CD4-positive, CD25-positive, alpha-beta regulatory T cell (primary cell): Measurements from ENCODE around the gene TMEM44. TPM values are rescaled to one million over a fixed set of nuclear protein-coding genes. Genes with fewer than 3 reads are reported as not detected.

Experiments
- ATAC-seq, 2 donors: fragments of 150-1000 bp; cut with Tn5 transposase; one replicate each; pipeline ENCODE4 v1.10.0; 2021; ENCODE audit warnings: low read depth in 2 of 2, moderate number of reproducible peaks in 2 of 2, moderate library complexity in 1 of 2
- DNase-seq, 3 donors: peaks; one replicate each; pipeline versions ENCODE4 v3.0.0 to v3.0.0-alpha.2; 2012 to 2022; ENCODE audit warnings: mixed read lengths in 1 of 3
- H3K27ac ChIP-seq: one replicate; pipeline ENCODE4 v1.7.0; 2013; ENCODE audit warnings: mild to moderate bottlenecking, low read length; ENCODE audit not compliant: insufficient read depth, poor library complexity, severe bottlenecking
- H3K27me3 ChIP-seq: one replicate; pipeline ENCODE4 v1.7.0; 2013; ENCODE audit warnings: low read length; ENCODE audit not compliant: control insufficient read depth, insufficient read depth
- H3K36me3 ChIP-seq: one replicate; pipeline ENCODE4 v1.7.0; 2013; ENCODE audit warnings: mild to moderate bottlenecking, low read length, moderate library complexity; ENCODE audit not compliant: control insufficient read depth, insufficient read depth
- H3K4me1 ChIP-seq: 2 replicates; pipeline ENCODE4 v1.7.0; 2013; ENCODE audit warnings: mild to moderate bottlenecking, low read length; ENCODE audit not compliant: insufficient read depth, control insufficient read depth, poor library complexity, severe bottlenecking
- H3K4me3 ChIP-seq: one replicate; pipeline ENCODE4 v1.7.0; 2013; ENCODE audit warnings: low read depth, mild to moderate bottlenecking, low read length, moderate library complexity
- H3K9me3 ChIP-seq, 2 experiments: 1 replicate in 1 of 2; 2 replicates in 1 of 2; pipeline ENCODE4 v1.7.0; 2013; ENCODE audit warnings: low read length in 2 of 2, mild to moderate bottlenecking in 1 of 2, moderate library complexity in 1 of 2; ENCODE audit not compliant: control insufficient read depth in 2 of 2
- H3K27ac Mint-ChIP-seq, 3 donors: one replicate each; pipeline ENCODE4 v1.8.0; 2020 to 2022; ENCODE audit warnings: mild to moderate bottlenecking in 3 of 3, mixed read lengths in 3 of 3, moderate library complexity in 2 of 3
- H3K27me3 Mint-ChIP-seq: one replicate; pipeline ENCODE4 v1.8.0; 2022; ENCODE audit warnings: mild to moderate bottlenecking, mixed read lengths
- H3K36me3 Mint-ChIP-seq: one replicate; pipeline ENCODE4 v1.8.0; 2020; ENCODE audit warnings: mixed read lengths
- H3K4me1 Mint-ChIP-seq, 4 donors: one replicate each; pipeline ENCODE4 v1.8.0; 2020 to 2022; ENCODE audit warnings: mixed read lengths in 4 of 4, mild to moderate bottlenecking in 1 of 4
- H3K4me3 Mint-ChIP-seq, 4 donors: one replicate each; pipeline ENCODE4 v1.8.0; 2020 to 2022; ENCODE audit warnings: mild to moderate bottlenecking in 4 of 4, mixed read lengths in 4 of 4, moderate library complexity in 3 of 4
- H3K9me3 Mint-ChIP-seq, 7 donors: one replicate each; pipeline ENCODE4 v1.8.0; 2020 to 2022; ENCODE audit warnings: mixed read lengths in 7 of 7, mild to moderate bottlenecking in 3 of 7, moderate library complexity in 2 of 7
- polyA plus RNA-seq, 4 donors: library from polyadenylated mRNA; unstranded; fragments of 300-500 nt; fragmentation: Illumina TruSeq; gene quantifications; one replicate each; pipeline ENCODE4 v1.2.3, GENCODE V29; 2021
- total RNA-seq: library from RNA; stranded (reverse); gene quantifications from one replicate; pipeline ENCODE4 v1.2.3, GENCODE V29; 2022

The TMEM44 gene
- total and polyA plus RNA-seq, 5 donors from 2014 or later: 0.41 to 5.5 (median 0.75) TPM

DNA sequence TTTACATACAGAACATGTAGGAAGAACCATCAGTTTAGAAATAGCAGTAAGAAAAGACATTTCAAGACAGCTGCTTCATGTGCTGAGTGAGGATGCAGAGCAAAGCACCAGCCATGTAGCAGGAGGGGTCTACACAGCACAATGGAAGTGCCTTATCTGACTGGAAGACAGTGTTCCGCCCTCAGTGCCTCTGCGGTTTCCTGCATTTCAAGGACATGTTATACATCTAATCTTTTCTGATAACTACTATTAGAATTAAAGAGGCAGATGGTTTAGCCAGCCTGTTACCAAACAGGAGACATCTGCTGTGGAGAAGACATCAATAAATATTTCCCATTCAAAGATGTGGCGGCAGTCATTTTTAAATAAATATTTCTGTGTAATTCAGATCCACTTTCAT lies 28.2 kb upstream of the TMEM44 start:
- ATAC-seq: peak in 1 of 2 donors; percentile 48
- no peaks in the 10 kb centered on the region for H3K9me3 ChIP-seq
- H3K36me3 Mint-ChIP-seq: peaks cover 44% of the 10 kb centered on the region
- peak overlapping the region in 2 of 3 donors; percentile 54 to 76 for H3K27ac Mint-ChIP-seq
- peak in 1 of 3 donors; percentile 40 for DNase-seq
- no peak overlapping the region for H3K27ac ChIP-seq
- no peak overlapping the region for H3K4me3 ChIP-seq
- no peaks in the 10 kb centered on the region for H3K27me3 ChIP-seq
- no peaks in the 10 kb centered on the region for H3K27me3 Mint-ChIP-seq
- peaks cover 8 to 21% (median 16%) of the 10 kb centered on the region in 4 donors for H3K4me1 Mint-ChIP-seq
- peak overlapping the region in 1 of 4 donors; percentile 9 for H3K4me3 Mint-ChIP-seq
- peaks cover 80% of the 10 kb centered on the region for H3K36me3 ChIP-seq
- peaks cover 4% of the 10 kb centered on the region for H3K4me1 ChIP-seq
- H3K9me3 Mint-ChIP-seq: no peaks in the 10 kb centered on the region

DNA sequence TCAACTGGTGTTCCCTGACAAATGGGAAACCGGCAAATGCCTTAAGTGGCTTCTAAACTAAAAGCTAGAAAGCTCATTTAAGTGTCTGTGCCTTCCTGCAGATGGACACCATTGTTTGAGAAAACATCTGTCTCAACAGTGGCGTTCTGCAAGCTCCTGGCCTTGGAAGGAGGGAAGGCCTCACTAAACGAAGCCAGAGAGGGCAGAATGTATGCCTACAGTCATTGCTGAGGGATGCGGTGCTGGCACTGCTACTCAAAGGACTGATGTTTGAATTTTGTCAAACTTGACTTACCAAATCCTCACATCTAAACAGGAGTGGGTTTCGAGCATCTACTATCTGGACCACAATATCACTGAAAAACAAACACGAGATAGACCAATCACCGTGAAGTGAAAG lies 26.6 kb upstream of the TMEM44 start:
- H3K9me3 ChIP-seq: no peaks in the 10 kb centered on the region
- Mint-ChIP-seq H3K27ac (no peak overlapping the region), H3K4me3 (no peak overlapping the region), H3K9me3 (no peaks in the 10 kb centered on the region), H3K4me1 (peaks cover 14 to 22% (median 19%) of the 10 kb centered on the region in 4 donors), H3K36me3 (peaks cover 31% of the 10 kb centered on the region), H3K27me3 (no peaks in the 10 kb centered on the region)
- no peaks in the 10 kb centered on the region for H3K27me3 ChIP-seq
- H3K4me1 ChIP-seq: peaks cover 4% of the 10 kb centered on the region
- DNase-seq: no peak
- H3K4me3 ChIP-seq: no peak overlapping the region
- no peak overlapping the region for H3K27ac ChIP-seq
- peaks cover 67% of the 10 kb centered on the region for H3K36me3 ChIP-seq
- no peak for ATAC-seq

DNA sequence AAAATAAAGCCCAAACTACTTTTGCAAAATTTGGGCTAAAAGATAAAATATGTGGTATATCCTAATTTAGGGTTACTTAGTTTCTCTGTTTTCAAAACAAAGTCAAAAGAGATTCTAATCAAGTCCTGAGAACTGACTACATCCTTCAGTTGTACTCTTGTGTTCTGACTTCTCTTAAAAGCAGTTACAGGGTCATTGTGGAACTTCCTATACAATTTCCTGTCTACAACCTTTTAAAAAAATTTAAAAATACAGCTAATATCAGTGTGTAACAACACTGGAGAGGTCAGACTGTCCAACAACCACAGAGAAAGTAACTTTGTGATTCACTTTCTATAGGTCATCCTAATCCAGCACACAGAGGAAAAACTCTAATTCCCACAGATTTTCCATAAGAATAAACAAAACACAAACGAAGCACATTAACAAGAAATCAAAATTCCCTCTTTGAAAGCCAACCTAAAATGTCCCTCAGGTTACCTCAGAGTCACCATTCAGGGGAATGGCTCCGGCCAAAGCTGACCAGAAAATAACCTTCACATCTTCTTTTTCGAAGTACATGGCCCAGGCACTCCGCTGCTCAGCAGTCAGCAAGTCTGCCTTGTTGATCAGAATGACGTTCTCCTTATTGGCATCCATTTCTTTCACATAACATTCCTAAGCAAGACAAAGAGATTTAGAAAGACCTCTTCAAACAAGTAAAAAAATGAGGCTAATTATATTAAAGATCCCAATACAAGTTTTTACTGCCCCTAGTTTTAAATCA lies 25.4 kb upstream of the TMEM44 start:
- no peaks in the 10 kb centered on the region for H3K27me3 Mint-ChIP-seq
- peaks cover 21 to 31% (median 28%) of the 10 kb centered on the region in 4 donors for H3K4me1 Mint-ChIP-seq
- Histone ChIP-seq H3K27ac (no peak overlapping the region), H3K27me3 (no peaks in the 10 kb centered on the region), H3K9me3 (no peaks in the 10 kb centered on the region), H3K4me3 (no peak overlapping the region), H3K36me3 (peaks cover 67% of the 10 kb centered on the region), H3K4me1 (peaks cover 4% of the 10 kb centered on the region)
- no peaks in the 10 kb centered on the region for H3K9me3 Mint-ChIP-seq
- H3K4me3 Mint-ChIP-seq: no peak overlapping the region
- DNase-seq (peak in 1 of 3 donors; percentile 40), ATAC-seq (no peak)
- H3K36me3 Mint-ChIP-seq: peaks cover 40% of the 10 kb centered on the region
- no peak overlapping the region for H3K27ac Mint-ChIP-seq

DNA sequence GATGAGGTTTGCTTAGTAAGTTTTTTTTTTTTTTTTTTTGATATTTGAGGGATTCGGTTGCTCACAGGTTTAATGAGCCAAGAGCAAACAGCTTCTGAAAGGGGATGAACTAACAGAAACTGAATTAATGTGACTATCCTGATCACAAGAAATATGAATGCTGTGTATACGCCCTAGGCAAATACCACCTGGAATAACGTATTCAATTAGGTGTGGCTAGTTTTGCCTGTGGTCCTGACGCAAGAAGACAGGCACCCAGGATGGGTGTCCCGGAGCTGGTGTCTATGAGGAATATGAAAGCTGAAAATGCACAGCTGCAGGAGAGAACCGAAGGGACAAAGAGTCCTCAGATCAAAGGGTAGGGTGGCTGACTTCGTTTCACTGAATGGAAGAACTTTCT lies 24.2 kb upstream of the TMEM44 start:
- Histone ChIP-seq H3K4me3 (no peak overlapping the region), H3K9me3 (no peaks in the 10 kb centered on the region), H3K4me1 (peaks cover 4% of the 10 kb centered on the region), H3K36me3 (peaks cover 72% of the 10 kb centered on the region), H3K27me3 (no peaks in the 10 kb centered on the region), H3K27ac (no peak overlapping the region)
- Mint-ChIP-seq H3K9me3 (no peaks in the 10 kb centered on the region), H3K27me3 (no peaks in the 10 kb centered on the region), H3K4me3 (no peak overlapping the region), H3K4me1 (peaks cover 21 to 31% (median 28%) of the 10 kb centered on the region in 4 donors), H3K36me3 (peaks cover 48% of the 10 kb centered on the region), H3K27ac (no peak overlapping the region)
- DNase-seq: no peak
- no peak for ATAC-seq

DNA sequence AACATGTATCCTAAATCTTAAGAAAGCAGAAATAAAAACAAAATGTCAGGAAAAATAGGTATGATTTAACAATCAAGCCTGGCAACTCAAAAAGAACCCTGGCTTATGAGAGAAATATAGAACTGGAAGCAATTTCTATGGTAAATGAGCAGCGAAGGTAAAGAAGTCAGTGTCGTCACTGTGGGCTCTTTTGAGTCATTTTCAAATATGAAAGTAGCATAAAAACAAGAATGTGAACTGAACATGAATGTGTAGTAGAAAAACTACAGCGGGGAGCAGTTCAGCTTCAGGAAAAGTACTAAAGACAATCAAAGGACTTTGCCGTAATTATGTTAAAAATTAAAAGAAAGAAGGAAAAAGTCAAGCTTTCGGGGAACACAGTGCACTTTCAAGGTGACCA lies 21.2 kb upstream of the TMEM44 start:
- Mint-ChIP-seq H3K4me3 (peak overlapping the region in 3 of 4 donors; percentile 5 to 77 (median 41)), H3K27ac (peak overlapping the region; percentile 42 to 69 (median 65)), H3K36me3 (peaks cover 58% of the 10 kb centered on the region), H3K4me1 (peaks cover 13 to 21% (median 18%) of the 10 kb centered on the region in 4 donors), H3K27me3 (no peaks in the 10 kb centered on the region), H3K9me3 (no peaks in the 10 kb centered on the region)
- peak overlapping the region; percentile 21 for H3K4me3 ChIP-seq
- DNase-seq (peak in 1 of 3 donors; percentile 61), ATAC-seq (peak in 1 of 2 donors; percentile 37)
- peaks cover 76% of the 10 kb centered on the region for H3K36me3 ChIP-seq
- H3K27me3 ChIP-seq: no peaks in the 10 kb centered on the region
- H3K9me3 ChIP-seq: no peaks in the 10 kb centered on the region
- H3K4me1 ChIP-seq: no peaks in the 10 kb centered on the region
- H3K27ac ChIP-seq: no peak overlapping the region

DNA sequence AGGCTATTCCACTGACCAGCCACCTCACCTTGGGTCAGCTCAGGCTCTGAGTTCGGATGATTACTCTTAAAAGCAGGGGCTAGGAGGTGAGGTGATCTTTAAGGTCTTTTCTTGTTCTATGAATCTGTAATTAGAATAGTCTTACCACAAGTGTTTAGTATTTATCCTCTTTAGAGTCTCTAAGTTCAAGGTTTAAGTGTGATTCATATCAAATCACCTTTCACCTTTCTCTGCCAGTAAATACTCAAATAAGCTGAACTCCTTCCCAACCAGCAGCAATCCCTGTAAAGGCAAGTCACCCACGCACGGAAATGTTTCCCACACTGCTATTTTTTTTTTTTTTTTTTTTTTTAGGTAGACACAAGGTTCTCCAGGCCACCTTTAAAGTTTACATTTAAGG lies 14.5 kb upstream of the TMEM44 start:
- Mint-ChIP-seq H3K4me3 (no peak overlapping the region), H3K27me3 (no peaks in the 10 kb centered on the region), H3K36me3 (peaks cover 73% of the 10 kb centered on the region), H3K27ac (no peak overlapping the region), H3K9me3 (no peaks in the 10 kb centered on the region), H3K4me1 (peaks cover 0 to 8% (median 0%) of the 10 kb centered on the region in 4 donors)
- no peak for ATAC-seq
- H3K4me1 ChIP-seq: no peaks in the 10 kb centered on the region
- no peaks in the 10 kb centered on the region for H3K9me3 ChIP-seq
- no peak overlapping the region for H3K4me3 ChIP-seq
- no peak overlapping the region for H3K27ac ChIP-seq
- DNase-seq: no peak
- H3K36me3 ChIP-seq: peaks cover 83% of the 10 kb centered on the region
- no peaks in the 10 kb centered on the region for H3K27me3 ChIP-seq

DNA sequence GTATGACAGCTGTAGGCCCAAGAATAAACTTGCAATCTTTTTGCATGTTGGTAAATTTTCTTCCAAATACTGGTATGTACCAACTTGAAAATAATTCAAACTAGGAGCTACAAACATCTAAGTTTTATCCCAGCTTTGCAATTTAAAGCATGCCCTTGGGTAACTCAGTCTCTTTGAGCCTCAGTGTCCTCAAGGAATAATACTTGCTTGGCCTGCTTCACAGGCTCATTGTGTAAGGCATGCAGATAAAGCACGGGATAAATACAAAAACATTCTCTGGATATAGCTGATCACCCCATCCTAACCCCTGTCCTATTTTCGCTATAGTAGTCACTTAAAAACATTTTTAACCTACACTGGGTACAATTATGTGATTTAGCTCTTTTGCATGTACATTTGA lies 9.6 kb upstream of the TMEM44 start:
- H3K27ac ChIP-seq: no peak overlapping the region
- H3K27me3 Mint-ChIP-seq: no peaks in the 10 kb centered on the region
- peaks cover 63% of the 10 kb centered on the region for H3K36me3 ChIP-seq
- no peaks in the 10 kb centered on the region for H3K4me1 ChIP-seq
- DNase-seq: no peak
- H3K4me3 ChIP-seq: no peak overlapping the region
- ATAC-seq: no peak
- peaks cover 0 to 15% (median 12%) of the 10 kb centered on the region in 4 donors for H3K4me1 Mint-ChIP-seq
- H3K27ac Mint-ChIP-seq: no peak overlapping the region
- no peak overlapping the region for H3K4me3 Mint-ChIP-seq
- H3K9me3 Mint-ChIP-seq: no peaks in the 10 kb centered on the region
- no peaks in the 10 kb centered on the region for H3K27me3 ChIP-seq
- H3K9me3 ChIP-seq: no peaks in the 10 kb centered on the region
- H3K36me3 Mint-ChIP-seq: peaks cover 54% of the 10 kb centered on the region

DNA sequence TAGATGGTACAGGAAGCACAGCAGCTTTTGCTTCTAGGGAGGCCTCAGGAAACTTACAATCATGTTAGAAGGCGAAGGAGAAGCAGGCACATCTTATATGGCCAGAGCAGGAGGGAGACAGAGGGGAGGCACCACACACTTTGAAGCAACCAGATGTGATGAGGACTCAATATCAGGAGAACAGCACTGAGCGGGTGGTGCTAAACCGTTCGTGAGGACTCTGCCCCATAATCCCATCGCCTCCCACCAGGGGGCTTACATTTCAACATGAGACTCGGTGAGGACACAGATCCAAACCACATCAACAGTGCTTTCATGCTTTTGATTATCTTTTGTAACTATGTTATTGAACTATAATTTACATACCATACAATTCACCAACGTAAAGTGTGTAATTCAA lies 7.6 kb upstream of the TMEM44 start:
- peak; percentile 53 to 60 for ATAC-seq
- Histone ChIP-seq H3K9me3 (no peaks in the 10 kb centered on the region), H3K4me3 (no peak overlapping the region), H3K27ac (no peak overlapping the region), H3K27me3 (no peaks in the 10 kb centered on the region), H3K36me3 (peaks cover 51% of the 10 kb centered on the region), H3K4me1 (no peaks in the 10 kb centered on the region)
- peaks cover 45% of the 10 kb centered on the region for H3K36me3 Mint-ChIP-seq
- H3K27me3 Mint-ChIP-seq: no peaks in the 10 kb centered on the region
- DNase-seq: peak; percentile 23 to 62 (median 50)
- no peak overlapping the region for H3K4me3 Mint-ChIP-seq
- peak overlapping the region in 1 of 3 donors; percentile 5 for H3K27ac Mint-ChIP-seq
- peaks cover 0 to 18% (median 12%) of the 10 kb centered on the region in 4 donors for H3K4me1 Mint-ChIP-seq
- no peaks in the 10 kb centered on the region for H3K9me3 Mint-ChIP-seq
